GM12891 (cell line): ENCODE data around the gene CDK5R1.
"Not testable (repeated sequence)": the region's sequence is repeated elsewhere in the genome, so short reads cannot be mapped to it uniquely, and the experiment has no call there.

ENCODE experiments used
- POLR2A ChIP-seq: IDR thresholded peaks from 2 replicates; pipeline ENCODE4 v1.6.1; 2011; ENCODE audit warnings: low read depth, low read length, control low read depth
- POLR2AphosphoS5 ChIP-seq: IDR thresholded peaks from 2 replicates; pipeline ENCODE4 v1.6.1; 2011; ENCODE audit warnings: low read depth, low read length, control low read depth
- POU2F2 ChIP-seq: IDR thresholded peaks from 2 replicates; pipeline ENCODE4 v1.6.1; 2011; ENCODE audit warnings: low read depth, mild to moderate bottlenecking, control low read depth, low read length, moderate library complexity
- SPI1 ChIP-seq: IDR thresholded peaks from 2 replicates; pipeline ENCODE4 v1.6.1; 2011; ENCODE audit warnings: low read depth, low read length, control low read depth
- TAF1 ChIP-seq: IDR thresholded peaks from 2 replicates; pipeline ENCODE4 v1.6.1; 2011; ENCODE audit warnings: low read depth, low read length, control low read depth

GRCh38 chr17:32524553-32524880 lies 37.7 kb downstream of the CDK5R1 start:
- TF ChIP-seq POLR2AphosphoS5, TAF1, POLR2A, SPI1, POU2F2: not testable (repeated sequence)
